ENCODE results near the gene NFAM1.

NFAM1 gene

DNA sequence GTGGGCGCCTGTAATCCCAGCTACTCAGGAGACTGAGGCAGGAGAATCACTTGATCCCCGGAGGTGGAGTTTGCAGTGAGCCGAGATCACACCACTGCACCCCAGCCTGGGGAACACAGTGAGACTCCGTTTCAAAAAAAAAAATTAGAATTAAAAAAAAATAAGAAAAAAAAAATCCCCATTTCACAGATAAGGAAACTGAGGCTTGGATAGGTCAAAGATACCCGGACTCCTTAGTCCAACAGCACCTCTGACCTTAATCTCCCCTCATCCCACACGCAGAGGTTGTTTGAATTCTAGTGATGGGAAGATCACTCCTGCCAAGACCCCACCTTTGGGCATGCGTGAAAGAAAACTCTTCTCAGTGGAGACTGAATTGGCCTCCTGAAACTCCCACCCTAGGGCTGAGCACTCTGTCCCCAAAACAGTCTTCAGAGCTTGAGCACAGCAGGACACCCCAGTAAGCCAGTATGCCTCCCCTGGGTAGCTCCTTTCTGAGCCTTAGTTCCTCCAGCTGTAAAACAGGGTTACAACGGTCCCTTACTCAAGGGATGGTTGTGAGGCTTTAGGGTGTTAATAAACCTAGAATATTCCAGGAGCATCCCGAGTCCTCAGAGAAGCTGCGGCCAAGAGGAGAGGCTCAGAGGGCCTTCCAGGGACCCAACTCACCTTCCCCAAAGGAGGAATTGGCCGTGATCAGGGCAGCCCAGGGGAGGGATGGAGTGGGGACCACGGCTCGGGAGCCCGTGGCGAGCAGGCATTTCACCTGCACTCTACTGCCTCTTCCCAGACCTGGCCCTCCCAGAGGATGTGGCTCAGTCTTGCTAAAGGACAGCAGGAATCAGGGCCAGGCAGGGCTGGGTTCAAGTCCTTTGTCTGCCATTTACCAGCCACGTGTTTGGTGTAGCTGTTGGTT, 73.3 kb downstream of the NFAM1 start:
- no peak for DNase-seq (ENCODE audit: low spot score)

- DNase-seq (ENCODE audit: low spot score): no peak
These were observed 74.4 kb downstream of the NFAM1 start for GRCh38 chr22:42357634-42358296.

GRCh38 chr22:42357221-42357620, 75.0 kb downstream of the NFAM1 start:
- no peak for DNase-seq (ENCODE audit: low spot score)

GRCh38 chr22:42356533-42356932, 75.7 kb downstream of the NFAM1 start:
- DNase-seq (ENCODE audit: low spot score): no peak

DNA sequence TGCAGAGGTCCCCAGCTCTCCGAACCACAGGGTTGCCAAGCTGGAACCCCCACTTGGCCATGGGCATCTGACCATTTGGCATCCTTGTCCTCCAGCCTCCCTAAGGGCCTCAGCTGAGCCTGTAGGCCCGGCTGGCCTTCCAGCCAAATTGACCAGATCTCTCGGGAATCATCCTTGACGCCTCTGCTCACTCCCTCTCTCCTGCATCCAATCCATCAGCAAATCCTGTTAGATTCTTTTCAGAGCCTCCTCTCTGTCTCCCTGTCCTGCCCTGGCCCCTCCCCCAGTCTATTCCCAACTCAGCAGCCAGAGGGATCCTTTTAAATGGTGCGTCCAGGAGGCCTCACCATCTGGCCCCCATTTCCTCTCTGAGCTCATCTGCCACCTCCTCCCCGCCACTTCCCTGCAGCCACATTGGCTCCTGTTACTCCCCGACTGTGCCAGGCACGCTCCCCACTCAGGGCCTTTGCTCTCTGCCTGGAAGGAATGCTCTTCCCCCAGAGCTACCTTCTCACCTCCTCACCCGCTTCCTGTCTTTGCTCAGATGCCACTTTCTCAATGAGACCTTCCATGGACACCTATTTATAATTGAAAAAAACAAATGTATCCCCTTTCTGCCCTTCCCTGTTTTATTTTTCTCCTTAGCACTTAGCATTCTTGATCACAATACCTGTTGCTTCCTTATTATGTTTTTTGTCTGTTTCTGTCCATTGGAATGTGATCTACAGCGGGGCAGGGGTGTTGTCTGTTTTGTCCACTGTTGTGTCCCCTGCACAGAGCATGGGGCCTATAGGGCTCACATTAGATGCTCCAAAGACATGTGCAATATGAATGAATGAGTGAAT, 78.1 kb downstream of the NFAM1 start:
- DNase-seq (ENCODE audit: low spot score): no peak

DNA sequence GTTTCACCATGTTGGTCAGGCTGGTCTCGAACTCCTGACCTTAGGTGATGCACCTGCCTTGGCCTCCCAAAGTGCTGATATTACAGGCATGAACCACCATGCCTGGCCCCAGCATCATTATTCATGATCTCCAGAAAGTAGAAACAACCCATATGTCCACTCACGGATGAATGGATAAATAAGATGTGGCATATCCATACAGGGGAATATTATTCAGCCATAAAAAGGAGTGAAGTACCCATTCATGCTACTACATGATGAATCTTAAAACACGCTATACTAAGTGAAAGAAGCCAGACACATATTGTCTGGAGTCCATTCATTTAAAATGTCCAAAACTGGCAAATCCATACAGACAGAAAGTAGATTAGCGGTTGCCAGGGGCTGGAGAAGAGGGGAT, 81.8 kb downstream of the NFAM1 start:
- DNase-seq (ENCODE audit: low spot score): no peak

GRCh38 chr22:42347281-42347824, 84.8 kb downstream of the NFAM1 start:
- DNase-seq (ENCODE audit: low spot score): no peak

DNA sequence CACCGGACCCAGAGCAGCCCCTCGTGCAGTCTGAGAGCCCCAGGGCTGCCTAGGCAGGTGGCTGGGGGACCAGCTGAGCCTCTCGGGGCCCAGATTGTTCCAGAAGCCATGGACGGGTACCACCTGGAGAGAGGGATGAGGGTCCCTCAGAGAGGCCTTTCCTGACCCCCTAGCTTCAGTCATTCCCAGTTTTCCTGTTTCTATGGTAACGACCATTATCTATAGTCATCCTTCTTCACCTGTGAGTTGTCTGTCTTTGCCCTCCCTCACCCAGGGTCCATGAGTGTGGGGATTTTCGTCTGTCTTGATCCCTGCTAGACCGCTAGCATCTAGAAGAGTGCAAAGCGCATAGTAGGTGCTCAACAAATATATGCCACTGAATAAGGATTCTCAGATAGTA, 85.5 kb downstream of the NFAM1 start:
- DNase-seq (ENCODE audit: low spot score): no peak

GRCh38 chr22:42345458-42345857, 86.7 kb downstream of the NFAM1 start:
- no peak for DNase-seq (ENCODE audit: low spot score)

DNA sequence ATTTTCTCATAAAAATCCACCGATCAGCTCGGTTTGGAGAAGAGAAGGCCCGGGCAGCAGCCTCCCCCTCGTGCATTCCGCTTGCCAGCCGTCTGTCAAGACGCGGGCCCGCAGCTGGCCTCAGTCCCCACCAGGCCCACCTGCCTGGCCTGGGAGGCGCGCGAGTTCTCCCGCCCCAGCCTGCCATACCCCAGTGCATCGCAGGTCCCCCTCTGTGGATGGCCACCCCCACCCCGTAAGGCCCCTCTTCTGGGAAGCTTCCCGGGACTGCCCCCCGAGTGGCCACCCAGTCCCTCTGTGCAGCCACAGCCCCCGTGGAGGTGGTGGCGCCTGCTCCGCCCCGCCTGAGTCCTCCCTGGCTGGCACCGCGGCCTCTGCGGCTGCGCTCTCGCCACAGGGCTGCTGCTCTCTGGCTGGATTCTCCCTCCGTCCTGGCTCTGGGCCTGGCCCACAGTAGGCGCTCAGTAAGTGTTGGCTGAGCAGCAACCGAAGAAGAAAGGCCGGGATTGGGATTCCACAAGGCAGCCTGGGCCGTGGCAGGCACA, 87.8 kb downstream of the NFAM1 start:
- DNase-seq (ENCODE audit: low spot score): no peak

- DNase-seq (ENCODE audit: low spot score): no peak
These were observed 88.6 kb downstream of the NFAM1 start for GRCh38 chr22:42343531-42344081.

DNA sequence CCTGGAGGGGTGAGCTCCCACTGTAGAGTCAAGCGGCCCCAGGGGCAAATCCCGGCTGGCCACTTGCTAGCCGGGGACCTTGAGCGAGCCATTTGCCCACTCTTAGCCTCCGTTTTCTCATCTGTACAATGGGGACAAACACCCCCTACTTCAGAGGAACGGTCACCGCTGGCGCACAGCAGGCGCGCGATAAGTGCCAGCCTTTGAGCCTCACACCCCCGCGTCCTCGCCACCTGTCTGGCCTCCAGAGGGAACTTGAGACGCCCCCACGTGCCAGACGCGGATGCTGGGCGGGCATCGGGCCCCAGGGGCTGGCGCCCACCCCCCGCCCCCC, 89.1 kb downstream of the NFAM1 start:
- no peak for DNase-seq (ENCODE audit: low spot score)

DNA sequence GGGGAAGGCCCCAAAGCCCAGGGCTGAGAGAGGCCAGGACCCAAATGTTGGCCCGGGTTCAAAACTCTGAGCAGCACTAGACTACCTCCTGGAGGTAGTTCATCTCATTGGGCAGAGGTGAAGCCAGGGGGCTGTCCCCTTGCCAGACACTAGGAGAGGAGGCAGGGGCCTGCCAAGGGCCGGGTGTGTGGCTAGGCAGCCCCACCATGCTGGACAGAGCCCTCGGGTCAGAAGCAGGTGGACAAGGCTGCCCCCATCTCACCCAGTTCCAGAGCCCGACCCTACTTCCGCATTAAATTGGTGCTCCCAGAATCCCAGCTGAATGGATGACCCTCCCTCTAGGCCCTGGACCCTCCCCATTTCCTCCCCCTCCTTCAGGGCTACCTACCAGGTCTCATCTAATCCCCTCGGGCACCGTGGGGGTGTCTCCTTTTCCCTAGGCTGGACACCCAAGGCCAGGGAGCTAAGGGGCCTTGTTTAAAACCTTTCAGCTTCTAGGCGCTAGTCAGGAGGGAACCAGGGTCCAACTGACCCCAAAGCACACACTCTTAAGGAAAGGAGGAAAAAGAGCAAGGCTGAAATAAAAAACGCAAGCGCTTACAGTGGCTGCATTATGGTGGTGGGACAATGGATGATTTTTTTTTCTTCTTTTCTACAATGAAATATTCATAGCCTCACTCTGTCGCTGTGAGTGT, 89.6 kb downstream of the NFAM1 start:
- no peak for DNase-seq (ENCODE audit: low spot score)

GRCh38 chr22:42341779-42342178, 90.4 kb downstream of the NFAM1 start:
- DNase-seq (ENCODE audit: low spot score): no peak

GRCh38 chr22:42340829-42341383, 91.3 kb downstream of the NFAM1 start:
- DNase-seq (ENCODE audit: low spot score): no peak

GRCh38 chr22:42340150-42340549, 92.1 kb downstream of the NFAM1 start:
- DNase-seq (ENCODE audit: low spot score): no peak

GRCh38 chr22:42338479-42338878, 93.7 kb downstream of the NFAM1 start:
- no peak for DNase-seq (ENCODE audit: low spot score)

- DNase-seq (ENCODE audit: low spot score): no peak
These were observed 94.8 kb downstream of the NFAM1 start for GRCh38 chr22:42337356-42337755.

GRCh38 chr22:42336527-42337227, 95.5 kb downstream of the NFAM1 start:
- no peak for DNase-seq (ENCODE audit: low spot score)

GRCh38 chr22:42335839-42336378, 96.3 kb downstream of the NFAM1 start:
- DNase-seq (ENCODE audit: low spot score): no peak

Data from CD4-positive, alpha-beta T cell treated with Interleukin-2 at 100 ng/mL for 4 hours (primary cell).